ENCODE results near the gene GAB2.

The GAB2 gene

DNA sequence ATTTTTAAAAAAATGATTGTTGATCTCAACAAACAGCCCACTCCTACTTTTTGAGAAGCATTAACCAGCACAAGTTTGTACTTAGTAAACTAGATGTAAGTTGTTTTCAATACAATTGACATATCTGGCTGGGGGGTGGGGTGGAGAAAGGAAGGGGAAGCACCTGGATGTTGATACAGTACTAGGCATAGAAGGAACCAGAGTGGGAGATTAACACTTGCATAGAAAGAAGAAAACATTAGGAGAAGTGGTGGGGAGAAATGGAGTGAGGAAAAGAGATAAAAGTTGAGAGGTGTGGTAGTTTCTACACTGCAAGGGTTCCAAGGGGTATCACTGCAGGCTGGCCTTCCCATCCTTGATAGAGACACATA, 10.6 kb upstream of the GAB2 start:
- no peak for DNase-seq (ENCODE audit: low spot score)

DNA sequence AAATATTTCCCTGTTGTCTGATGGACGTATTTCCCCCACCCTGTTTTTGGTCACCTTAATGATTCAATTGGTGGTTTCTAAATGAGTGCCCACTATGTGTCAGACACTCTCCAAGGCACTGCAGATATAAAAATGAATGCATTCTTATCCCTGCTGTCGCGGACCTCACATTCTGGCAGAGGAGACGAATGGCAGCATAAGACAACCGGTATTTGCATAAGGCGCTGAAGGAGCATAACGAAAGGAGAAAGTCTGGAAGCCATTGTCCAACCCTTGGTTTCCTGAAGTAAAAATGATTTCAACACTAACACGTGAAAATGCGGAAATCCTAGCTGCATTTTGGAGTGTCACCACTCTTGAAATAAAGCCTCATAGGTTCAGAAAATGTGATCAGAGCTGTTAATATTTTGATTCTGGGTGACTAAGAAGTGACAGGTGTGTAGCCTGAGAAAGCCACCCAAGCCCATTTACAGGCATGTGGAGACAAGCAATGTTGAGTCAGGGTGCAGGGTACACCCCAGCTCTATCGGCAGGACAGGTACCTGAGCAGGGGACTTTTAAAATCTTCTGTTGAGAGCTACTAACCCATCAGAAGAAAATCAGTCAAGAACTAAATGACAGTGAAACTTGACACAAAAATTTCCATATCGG, 10.1 kb upstream of the GAB2 start:
- no peak for DNase-seq (ENCODE audit: low spot score)

DNA sequence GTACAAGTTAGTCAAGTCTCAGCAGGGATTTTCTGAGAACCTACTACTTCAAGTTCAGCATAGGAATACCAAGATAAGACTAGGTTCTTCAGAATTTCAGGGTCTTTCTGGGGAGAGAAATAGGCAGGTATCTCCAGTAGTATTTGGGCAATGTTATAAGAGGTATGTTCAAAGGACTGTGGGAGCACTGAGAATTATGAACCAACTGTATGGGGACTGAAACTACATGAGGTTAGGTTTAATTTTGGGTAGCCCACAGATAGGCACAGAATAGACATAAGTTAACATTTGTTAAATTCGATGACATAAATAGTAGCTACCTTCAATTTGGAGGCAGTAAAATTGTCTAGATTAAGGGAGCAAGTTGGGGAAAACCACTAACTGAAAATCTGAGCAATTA, 9.2 kb upstream of the GAB2 start:
- DNase-seq (ENCODE audit: low spot score), result no peak

DNA sequence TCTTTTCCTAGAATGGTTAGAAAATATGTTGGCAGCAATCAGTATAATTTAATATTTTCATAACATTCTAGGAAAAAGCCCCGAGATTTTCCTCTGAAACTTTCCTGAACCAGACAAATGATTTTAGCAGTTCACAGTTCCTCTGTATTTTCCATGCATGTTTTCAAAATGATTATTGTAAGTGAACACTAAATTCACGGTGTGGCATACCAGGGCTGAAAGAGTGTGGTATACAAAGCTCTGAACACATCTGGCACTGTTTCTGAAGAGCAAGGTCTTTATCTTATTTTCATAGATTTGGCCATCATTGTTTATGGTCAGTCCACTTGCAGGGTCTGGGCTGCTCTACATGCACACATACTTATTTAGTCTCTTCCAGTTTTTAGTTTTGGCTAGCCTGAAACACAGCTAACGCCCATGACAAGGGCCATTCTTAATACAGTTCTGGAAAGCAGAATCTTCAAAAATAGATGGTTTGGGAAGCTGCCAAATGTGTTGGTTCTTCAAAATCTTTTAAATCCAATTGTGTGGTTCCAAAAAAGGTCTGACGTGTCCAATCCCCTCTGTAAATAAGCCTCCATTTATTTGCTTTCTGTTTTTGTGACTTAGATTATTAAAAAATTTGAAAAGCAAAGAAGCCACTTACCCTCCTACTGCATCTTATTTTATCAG, 7.9 kb upstream of the GAB2 start:
- no peak for DNase-seq (ENCODE audit: low spot score)

DNA sequence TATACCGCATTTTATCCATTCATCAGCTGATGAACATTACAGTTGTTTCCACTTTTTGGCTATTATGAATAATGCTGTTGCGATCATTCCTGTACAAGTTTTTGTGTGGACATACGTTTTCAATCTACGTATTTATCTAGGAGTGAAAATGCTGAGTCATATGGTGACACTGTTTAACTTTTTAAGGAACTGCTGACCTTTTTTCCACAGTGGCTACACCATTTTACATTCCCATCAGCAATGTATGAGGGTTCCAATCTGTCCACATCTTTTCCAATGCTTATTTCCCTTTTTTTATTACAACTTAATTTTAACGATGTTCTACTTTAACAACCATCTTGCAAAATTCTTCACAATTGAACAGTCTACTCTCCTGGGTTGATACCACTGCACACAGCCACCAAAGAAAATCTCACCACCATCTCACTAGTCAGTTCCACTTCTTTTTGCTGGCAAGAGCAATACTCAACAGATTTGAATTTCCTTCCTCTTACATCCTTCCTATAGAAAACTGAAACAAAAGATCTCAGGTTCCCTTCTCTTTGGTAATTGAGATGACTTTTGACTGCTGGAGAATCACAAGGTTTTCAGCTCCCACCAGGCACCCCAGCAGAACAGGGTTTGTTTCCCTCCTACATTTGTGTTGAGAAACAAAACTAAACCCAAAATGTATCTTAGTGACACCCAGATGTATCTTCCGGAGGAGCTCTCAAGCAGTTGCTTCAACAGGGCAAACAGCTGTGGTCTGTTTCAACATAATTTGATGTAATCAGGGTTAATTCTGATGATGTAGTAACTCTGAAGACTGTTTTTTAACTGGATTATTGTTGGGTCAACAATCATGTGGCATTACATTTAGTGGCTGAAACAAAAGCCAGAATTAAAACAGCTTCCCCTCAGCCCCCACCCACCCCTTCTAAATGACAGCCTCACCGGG, 7.0 kb upstream of the GAB2 start:
- no peak for DNase-seq (ENCODE audit: low spot score)

DNA sequence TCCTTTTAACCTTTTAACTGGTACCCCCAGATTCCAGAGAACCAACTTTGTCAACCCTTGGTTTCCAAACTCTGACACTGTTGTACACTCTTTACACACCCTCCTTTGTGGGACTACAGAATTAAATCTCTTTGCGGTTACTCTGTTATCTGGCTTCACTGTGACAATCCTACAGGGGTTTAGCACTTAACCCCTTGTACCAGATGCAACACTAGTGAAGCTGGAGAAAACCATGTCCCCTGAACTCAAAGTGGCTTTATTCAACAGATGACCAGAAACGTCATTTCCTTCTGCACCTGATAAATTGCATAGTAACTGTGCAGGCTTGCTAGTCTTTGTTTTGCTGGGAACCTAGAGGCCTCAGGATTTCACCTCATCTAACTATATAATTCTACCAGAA, 5.6 kb upstream of the GAB2 start:
- no peak for DNase-seq (ENCODE audit: low spot score)

DNA sequence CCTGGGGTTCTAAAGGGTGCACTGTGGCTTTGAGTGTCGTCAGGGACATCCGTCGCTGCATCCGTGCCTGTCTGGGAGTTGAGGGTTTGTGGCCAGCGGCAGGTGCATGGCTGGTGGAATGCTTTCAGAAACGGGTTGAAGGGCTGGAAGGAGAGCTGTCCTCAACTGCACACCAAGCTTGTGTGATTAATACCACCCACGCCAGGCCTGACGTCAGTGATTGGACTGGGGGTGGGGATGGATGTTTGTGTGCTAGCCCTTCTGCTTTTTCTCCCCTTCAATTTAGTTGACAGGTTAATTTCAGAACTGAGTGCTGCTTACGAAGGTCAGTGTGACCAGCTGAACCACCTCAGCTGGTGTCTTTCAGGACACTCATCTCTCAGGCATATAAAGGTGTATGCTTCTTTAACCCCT, 3.2 kb upstream of the GAB2 start:
- DNase-seq (ENCODE audit: low spot score), result peak; percentile 65

DNA sequence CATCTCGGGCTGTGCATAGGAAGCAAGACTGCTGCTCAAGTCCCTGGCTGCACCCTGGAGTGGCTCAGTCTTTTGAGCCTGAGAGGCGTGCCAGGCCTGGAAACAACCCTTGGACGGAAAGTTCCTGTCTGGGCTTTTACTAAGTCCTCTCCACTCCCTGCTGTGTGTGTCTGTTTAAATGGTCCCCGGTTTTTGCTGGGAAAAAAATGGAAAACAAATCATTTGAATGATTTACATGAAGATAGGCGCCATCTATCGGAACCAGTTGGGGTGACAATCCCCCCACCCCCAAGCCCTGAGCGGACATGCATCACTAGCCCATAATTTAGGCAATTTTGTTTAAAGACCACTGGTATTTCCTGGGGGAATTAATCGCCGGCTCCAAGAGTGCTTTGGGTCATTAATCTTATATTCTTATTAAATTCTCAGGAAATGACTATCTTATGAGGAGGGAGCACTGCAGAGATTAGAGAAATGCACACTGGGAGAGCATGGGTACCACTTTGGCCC, 2.7 kb upstream of the GAB2 start:
- DNase-seq (ENCODE audit: low spot score), result peak; percentile 39

DNA sequence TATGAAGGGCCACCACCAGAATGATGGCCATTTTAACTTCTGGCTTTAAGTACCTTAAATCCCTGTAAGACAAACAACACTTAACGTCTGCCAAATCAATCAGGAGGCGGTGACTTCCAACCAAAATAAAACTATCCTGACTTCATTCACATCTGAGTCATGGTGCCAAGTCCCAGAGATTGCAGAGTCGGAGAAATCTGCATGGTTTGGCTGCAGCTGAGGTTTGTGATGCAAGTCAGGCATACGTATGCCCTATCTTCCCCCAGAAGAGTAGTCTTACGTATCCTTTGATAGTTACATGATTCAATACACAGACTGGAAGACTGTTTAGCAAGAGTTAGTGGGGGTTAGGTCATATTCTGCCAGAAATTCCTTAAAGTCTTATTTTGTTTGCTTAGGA, 1.7 kb upstream of the GAB2 start:
- DNase-seq (ENCODE audit: low spot score), result no peak

DNA sequence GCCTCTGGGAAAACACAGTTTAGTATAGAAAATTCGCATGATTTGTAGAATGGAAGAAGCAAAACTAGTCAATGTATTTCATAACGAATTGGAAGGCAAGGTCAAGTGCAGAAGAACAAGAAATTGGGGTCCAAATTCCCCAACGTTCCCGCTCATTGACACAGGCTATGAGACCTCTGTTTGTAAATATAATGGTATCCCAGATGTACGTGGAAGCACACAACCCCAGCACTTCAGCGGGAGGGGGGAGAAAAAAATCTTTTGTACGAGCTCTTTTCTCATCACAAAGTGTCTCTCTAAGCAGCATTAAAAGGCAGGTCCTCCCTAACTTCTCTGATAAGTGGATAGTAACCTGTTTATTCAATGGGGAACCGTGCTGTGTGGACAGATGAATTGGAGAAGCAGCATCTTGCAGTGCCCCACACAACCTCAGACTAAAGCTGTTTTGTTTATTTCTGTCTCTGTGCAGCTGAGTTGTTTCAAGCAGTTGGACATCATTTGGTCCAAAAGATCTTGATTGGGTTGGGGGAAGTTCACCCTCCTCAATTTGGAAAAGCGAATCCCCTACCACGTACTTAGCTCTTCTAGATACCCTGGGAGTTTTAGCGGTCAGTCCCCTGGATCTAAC, 1.1 kb upstream of the GAB2 start:
- no peak for DNase-seq (ENCODE audit: low spot score)

DNA sequence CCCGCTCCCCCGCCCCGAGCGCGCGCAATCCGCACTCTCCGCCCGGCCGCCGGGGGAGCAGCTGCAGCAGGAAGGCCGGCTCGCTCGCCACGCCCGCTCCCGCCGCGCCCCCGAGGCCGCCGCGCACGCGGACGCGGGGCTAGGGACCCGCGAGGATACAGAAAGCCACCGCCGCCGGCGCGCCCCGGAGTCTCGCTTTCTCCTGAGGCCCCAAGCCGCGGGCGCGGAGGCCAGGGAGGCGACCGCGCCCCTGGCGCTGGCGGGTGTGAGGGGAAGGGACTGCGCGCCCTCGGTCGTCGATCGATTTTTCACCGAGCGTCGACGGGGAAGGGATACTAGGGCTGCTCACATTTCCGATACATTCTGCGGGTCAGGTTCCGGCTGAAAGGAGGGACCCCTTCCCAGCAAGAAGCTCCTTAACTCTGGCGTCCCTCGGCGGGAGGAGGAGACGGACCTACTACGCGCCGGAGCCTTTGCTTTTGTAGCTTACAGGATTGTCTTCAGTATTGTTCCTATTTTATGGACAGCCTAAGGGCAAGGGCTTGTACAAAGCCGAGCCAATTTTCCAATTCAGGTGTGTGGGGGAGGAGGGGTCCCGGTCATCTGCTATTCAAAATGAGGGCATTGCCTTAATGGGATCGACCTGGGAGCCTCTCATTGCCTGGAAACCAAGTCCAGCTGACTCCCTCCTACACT, 416 bp upstream of the GAB2 start:
- DNase-seq (ENCODE audit: low spot score), result peak; percentile 74

DNA sequence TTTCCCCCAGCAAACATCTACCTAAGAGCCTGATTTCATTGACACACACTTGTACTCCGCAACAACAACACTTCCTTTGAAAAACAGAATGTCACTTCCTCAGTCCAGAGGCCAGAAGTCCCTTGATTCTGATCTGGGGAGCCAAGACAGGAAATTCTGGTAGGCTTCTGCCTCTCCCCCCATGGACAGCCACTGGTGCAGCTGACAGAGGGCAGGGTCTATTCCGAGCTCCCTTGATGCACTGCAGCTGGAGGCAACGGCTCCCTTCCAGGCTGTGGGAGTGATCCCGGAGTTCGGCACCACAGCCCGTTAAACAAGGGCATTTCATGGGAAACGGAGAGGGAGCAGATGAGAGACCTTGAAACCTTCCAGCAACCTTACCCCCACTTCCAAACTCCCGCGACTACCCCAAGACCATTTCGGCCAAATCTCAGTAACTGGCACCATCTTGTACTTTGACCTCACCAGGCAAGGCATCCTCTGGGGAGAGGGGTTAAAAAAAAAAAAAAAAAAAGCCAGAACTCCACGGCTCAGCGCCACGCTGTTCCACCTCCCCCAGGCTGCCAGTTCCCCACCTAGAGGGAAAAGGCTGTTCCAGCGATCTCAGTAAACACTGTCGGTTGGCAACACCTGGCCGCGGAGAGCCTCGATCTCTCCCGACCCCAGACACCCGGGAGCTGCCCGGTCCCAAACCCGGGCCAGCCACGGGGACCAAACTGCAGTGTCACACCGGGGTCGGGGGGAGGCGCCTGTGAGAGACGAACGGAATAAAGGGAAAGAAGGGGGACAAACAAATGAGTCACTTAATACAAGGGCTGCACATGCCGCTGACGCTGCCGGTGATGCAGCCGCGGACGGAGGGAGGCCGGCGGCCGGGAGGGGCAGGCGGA, 1.1 kb downstream of the GAB2 start:
- peak; percentile 94 for DNase-seq (ENCODE audit: low spot score)

DNA sequence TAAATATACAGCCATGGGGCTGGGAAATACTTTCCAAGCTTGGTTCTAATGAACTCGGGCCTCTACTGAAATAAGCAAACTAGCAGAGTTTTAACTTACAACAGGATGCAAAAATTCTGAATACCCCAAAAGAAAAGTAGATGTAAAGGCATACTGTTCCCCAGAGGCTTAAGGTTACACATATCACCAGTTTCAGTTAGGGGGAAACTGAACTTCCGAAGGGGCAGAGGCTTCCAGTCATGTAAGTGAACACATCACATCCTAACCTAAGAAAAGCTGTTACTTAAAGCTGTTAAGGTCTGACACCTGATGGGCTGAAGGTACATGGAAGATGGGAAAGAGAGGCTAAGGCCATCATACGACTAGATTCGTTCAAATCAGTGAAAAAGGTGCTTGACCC, 2.3 kb downstream of the GAB2 start:
- no peak for DNase-seq (ENCODE audit: low spot score)

DNA sequence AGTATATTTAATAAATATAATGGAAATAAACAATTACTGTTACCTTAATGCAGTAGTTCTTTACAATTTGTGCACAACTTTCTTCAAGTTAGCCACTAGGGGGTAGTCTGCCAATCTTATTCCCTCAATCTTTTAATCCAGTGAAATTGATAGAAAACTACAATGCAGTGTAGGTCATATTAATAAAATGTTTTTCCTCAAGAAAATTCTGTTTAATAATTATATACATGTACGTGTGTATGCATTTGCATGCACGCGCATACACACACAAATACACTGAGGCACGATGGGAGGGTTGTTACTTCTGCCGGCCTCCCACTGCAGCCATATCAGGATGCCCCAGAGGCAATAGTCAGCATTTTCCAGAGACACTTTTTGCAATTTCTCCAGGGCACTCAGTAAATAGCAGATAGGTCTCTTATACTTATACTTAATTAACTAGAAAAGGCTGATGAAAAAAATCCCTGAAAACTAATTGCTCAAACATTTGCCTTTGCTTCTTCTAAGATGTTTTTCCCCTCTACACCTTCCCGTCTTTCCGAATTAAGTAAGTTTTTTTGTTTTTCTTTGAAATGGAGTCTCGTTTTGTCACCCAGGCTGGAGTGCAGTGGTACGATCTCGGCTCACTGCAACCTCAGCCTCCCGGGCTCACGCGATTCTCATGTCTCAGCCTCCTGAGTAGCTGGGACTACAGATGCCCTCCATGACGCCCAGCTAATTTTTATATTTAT, 3.1 kb downstream of the GAB2 start:
- peak; percentile 37 for DNase-seq (ENCODE audit: low spot score)

DNA sequence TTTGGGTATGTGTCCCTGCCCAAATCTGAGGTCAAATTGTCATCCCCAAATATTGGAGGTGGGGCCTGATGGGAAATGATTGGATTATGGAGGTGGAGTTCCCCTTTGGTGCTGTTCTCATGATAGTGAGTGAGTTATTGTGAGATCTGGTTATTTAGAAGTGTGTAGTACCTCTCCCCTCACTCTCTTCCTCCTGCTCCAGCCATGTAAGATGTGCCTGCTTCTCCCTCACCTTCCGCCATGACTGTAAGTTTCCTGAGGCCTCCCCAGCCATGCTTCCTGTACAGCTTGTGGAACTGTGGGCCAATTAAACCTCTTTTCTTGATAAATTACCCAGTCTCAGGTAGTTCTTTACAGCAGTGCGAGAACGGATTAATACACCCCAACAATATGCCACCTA, 9.0 kb downstream of the GAB2 start:
- no peak for DNase-seq (ENCODE audit: low spot score)

DNA sequence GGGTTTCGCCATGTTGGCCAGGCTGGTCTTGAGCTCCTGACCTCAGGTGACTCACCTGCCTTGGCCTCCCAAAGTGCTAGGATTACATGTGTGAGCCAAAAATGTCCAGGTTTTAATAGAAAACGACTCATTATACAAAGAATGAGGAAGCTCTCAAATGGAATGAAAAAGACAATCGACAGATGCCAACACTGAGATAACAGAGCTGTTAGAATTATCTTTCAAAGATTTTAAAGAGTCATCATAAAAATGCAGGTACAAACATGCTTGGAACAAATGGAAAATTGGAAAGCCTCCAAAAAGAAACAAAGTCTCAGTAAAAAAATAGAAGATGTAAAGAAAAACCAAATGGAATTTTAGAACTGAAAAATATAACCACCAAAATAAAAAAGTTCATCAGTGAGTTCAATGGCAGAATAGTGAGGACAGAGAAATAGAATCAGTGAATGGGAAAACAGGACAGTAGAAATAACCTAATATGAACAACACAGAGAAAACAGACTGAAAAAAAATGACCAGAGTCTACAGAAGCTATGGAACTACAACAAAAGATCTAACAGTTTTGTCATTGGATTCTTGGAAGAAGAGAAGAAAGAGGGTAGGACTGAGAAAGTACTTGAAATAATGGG, 10.9 kb downstream of the GAB2 start:
- no peak for DNase-seq (ENCODE audit: low spot score)

DNA sequence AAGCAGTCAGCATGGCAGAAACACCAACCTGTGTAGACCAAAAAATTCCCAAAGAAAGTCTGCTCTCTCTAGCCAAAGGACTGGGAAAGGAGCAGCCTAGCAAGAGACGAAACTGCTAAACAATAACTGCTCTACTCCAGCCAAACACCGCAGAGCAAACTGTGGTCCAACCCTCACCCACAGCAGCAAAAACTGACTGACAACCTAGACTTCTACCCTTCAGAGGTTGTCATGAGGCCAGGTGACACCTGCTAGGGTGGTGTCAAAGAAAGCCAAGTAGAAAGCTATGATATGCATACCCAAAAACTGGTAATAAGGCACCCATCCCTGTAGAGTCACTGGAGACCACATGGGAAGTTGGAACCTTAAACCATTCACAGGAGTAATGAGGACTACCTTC, 11.8 kb downstream of the GAB2 start:
- DNase-seq (ENCODE audit: low spot score), result no peak

DNA sequence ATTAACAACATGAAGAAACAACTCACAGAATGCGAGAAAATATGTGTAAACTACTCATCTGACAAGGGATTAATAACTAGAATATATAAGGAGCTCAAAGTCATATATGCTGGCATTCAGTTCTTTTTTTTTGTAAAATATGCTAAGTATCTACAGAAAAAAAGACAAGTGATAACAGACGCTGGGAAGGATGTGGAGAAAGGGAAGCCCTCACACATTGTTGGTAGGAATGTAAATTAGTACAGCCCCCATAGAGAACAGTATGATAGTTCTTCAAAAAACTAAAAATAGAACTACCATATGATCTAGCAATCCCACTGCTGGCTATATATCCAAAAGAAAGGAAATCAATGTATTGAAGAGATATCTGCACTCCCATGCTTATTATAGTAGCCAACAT, 13.8 kb downstream of the GAB2 start:
- no peak for DNase-seq (ENCODE audit: low spot score)

DNA sequence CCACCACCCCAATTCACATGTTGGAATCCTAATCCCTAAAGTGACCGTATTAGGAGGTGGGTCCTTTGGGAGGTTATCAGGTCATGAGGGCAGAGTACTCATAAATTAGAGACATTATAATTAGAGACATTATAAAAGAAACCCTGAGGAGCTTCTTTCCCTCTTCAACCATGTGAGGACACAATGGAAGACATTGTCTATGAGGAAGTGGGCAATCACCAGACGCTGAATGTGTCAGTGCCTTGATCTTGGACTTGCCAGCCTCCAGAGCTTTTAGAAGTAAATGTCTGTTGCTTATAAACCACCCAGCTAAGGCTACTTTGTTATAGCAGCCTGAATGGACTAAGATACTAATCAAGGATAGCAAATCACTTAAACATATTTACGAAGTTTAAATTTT, 14.8 kb downstream of the GAB2 start:
- no peak for DNase-seq (ENCODE audit: low spot score)

DNA sequence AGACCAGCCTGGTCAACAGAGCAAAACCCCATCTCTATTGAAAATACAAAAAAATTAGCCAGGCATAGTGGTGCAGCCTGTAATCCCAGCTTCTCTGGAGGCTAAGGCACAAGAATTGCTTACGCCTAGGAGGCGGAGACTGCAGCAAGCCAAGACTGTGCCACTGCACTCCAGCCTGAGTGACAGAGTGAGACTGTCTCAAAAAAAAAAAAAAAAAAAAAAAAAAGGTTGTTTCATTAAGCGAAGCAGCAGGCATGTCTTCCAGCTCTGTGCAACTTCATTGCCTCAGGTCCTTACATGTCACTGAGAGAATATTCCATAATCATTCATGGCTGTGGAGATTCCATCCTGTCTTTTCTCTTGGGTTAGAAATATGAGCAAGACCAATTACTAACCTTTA, 16.9 kb downstream of the GAB2 start:
- DNase-seq (ENCODE audit: low spot score), result no peak

Measured in SW480 (cell line).